ENCODE data around the gene LRMDA.

DNA sequence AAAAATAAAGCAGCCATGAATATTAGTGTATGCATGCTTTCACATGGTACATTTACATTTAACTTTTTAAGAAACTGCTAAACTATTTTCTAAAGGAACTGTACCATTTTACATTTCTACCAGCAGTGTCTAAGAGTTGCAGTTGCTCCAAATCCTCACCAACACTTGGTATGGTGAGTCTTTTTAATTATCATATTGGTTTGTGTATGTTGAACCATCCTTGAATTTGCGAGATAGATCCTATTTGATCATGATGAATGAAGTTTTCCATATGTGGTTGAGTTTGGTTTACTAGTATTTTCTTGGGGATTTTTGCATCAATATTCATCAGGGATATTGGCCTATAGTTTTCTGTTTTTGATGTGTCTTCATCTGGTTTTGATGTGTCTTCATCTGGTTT lies 1057.2 kb downstream of the LRMDA start:
- TF ChIP-seq CTCF (conservative IDR thresholded peaks at IDR 0.05; ENCODE audit: low read depth, low read length) (no peak), EZH2 (IDR thresholded peaks at IDR 0.05; ENCODE audit: low read length, unreplicated experiment) (no peak)
